Ascending aorta (tissue), 2 donors: ENCODE measurements around the gene HIVEP3. TPM values are rescaled to one million over a fixed set of nuclear protein-coding genes. Genes with fewer than 3 reads are reported as not detected.

Experiments used
- DNase-seq, 2 donors: peaks; one replicate each; pipeline ENCODE4 v3.0.0-alpha.2; 2019; ENCODE audit warnings: low spot score in 2 of 2
- H3K27ac ChIP-seq, 2 donors: fragments of 200-600 bp; sonication (generic); one replicate each; pipeline ENCODE4 v1.5.1; 2016 to 2017; ENCODE audit warnings: mild to moderate bottlenecking in 1 of 2
- H3K27me3 ChIP-seq: fragments of 200-600 bp; sonication (generic); one replicate; pipeline ENCODE4 v1.5.1; 2017
- H3K36me3 ChIP-seq, 2 donors: fragments of 200-600 bp; sonication (generic); one replicate each; pipeline ENCODE4 v1.5.1; 2016
- H3K4me1 ChIP-seq, 2 donors: fragments of 200-600 bp; sonication (generic); one replicate each; pipeline ENCODE4 v1.5.1; 2016 to 2017; ENCODE audit warnings: mild to moderate bottlenecking in 1 of 2
- H3K4me3 ChIP-seq, 2 donors: fragments of 200-600 bp; sonication (generic); one replicate each; pipeline ENCODE4 v1.5.1; 2016 to 2017; ENCODE audit warnings: mild to moderate bottlenecking in 1 of 2
- H3K9me3 ChIP-seq, 2 donors: fragments of 200-600 bp; sonication (generic); one replicate each; pipeline ENCODE4 v1.5.1; 2016
- CTCF ChIP-seq, 3 experiments: fragments of 200-600 bp in 2 of 3; fragments of 450-650 bp in 1 of 3; sonication (generic) in 2 of 3; IDR thresholded peaks; one replicate each; pipeline ENCODE4 v1.5.1; 2016 to 2019; ENCODE audit warnings: antibody characterized with exemption in 3 of 3, mild to moderate bottlenecking in 1 of 3, moderate library complexity in 1 of 3
- intact Hi-C: fragments of 100-400 bp; cut with DNase I; formaldehyde crosslinking; loops from one replicate; pipeline ENCODE4 v1.15.1; 2023
- total RNA-seq: library from RNA; depleted of rRNA; stranded (reverse); fragments of >200 nt; gene quantifications from one replicate; pipeline ENCODE4 v1.1.0, GENCODE V29; 2016

Gene HIVEP3
- total RNA-seq, 1 donor from 2014 or later, result 0.32 TPM

GRCh38 chr1:41631154-41631553 is 287.6 kb downstream of the HIVEP3 start:
- no peak for DNase-seq
- Histone ChIP-seq H3K9me3 (no peaks in the 10 kb centered on the region), H3K36me3 (no peaks in the 10 kb centered on the region), H3K27ac (no peak overlapping the region), H3K4me1 (peaks cover 0 to 3% of the 10 kb centered on the region in 2 donors), H3K4me3 (no peak overlapping the region), H3K27me3 (no peaks in the 10 kb centered on the region)
- TF ChIP-seq CTCF (IDR thresholded peaks at IDR 0.05), result no peak
- intact Hi-C loops, result no loop called here

- Histone ChIP-seq H3K4me3 (no peak overlapping the region), H3K27me3 (no peaks in the 10 kb centered on the region), H3K36me3 (no peaks in the 10 kb centered on the region), H3K4me1 (peaks cover 0 to 5% of the 10 kb centered on the region in 2 donors), H3K27ac (no peak overlapping the region), H3K9me3 (no peaks in the 10 kb centered on the region)
- intact Hi-C loops, result no loop called here
- DNase-seq, result no peak
- TF ChIP-seq CTCF (IDR thresholded peaks at IDR 0.05), result no peak
These were observed 289.2 kb downstream of the HIVEP3 start for GRCh38 chr1:41629571-41629970.

GRCh38 chr1:41629141-41629540 is 289.6 kb downstream of the HIVEP3 start:
- no peak for TF ChIP-seq CTCF (IDR thresholded peaks at IDR 0.05)
- Histone ChIP-seq H3K27me3 (no peaks in the 10 kb centered on the region), H3K9me3 (no peaks in the 10 kb centered on the region), H3K27ac (no peak overlapping the region), H3K4me3 (no peak overlapping the region), H3K4me1 (peaks cover 0 to 5% of the 10 kb centered on the region in 2 donors), H3K36me3 (no peaks in the 10 kb centered on the region)
- DNase-seq, result no peak
- intact Hi-C loops, result no loop called here

GRCh38 chr1:41627491-41628280 is 291.0 kb downstream of the HIVEP3 start:
- no peak for TF ChIP-seq CTCF (IDR thresholded peaks at IDR 0.05)
- H3K4me1 ChIP-seq, result peaks cover 4 to 5% of the 10 kb centered on the region in 2 donors
- H3K27ac ChIP-seq, result no peak overlapping the region
- no peak for DNase-seq
- H3K36me3 ChIP-seq, result no peaks in the 10 kb centered on the region
- H3K27me3 ChIP-seq, result no peaks in the 10 kb centered on the region
- H3K4me3 ChIP-seq, result no peak overlapping the region
- no peaks in the 10 kb centered on the region for H3K9me3 ChIP-seq
- intact Hi-C loops, result no loop called here

GRCh38 chr1:41626616-41627375 is 291.9 kb downstream of the HIVEP3 start:
- H3K36me3 ChIP-seq, result no peaks in the 10 kb centered on the region
- no peaks in the 10 kb centered on the region for H3K9me3 ChIP-seq
- TF ChIP-seq CTCF (IDR thresholded peaks at IDR 0.05), result no peak
- no peak for DNase-seq
- H3K27ac ChIP-seq, result no peak overlapping the region
- H3K27me3 ChIP-seq, result no peaks in the 10 kb centered on the region
- intact Hi-C loops, result no loop called here
- no peak overlapping the region for H3K4me3 ChIP-seq
- H3K4me1 ChIP-seq, result peaks cover 4 to 5% of the 10 kb centered on the region in 2 donors
